GM12878 (cell line): ENCODE measurements around the gene TAS2R14. TPM values are rescaled to one million over a fixed set of nuclear protein-coding genes. Genes with fewer than 3 reads are reported as not detected.

Experiments
- ATAC-seq: fragments of 200-7000 bp; cut with Tn5 transposase; 3 replicates; pipeline ENCODE4 v1.9.1; 2020; ENCODE audit warnings: mild to moderate bottlenecking, moderate library complexity
- BruUV-seq: library from RNA; stranded (reverse); fragments of 400-500 nt; replicated peaks from 2 replicates; lab custom pipeline; 2021; lab: Mats Ljungman, UMichigan
- CTCF ChIA-PET: fragments of 300-600 bp; sonication (Branson Sonifier 250); formaldehyde crosslinking; extraction: SDS; loops from one replicate; lab custom pipeline; 2021; ENCODE audit warnings: inconsistent platforms; lab: Yijun Ruan, JAX
- POLR2A ChIA-PET: fragments of 350-600 bp; formaldehyde crosslinking; extraction: SDS; loops from one replicate; lab custom pipeline; 2021; ENCODE audit warnings: inconsistent platforms; lab: Charles Lee
- RAD21 ChIA-PET: fragments of 300-600 bp; sonication (Branson Sonifier 250); formaldehyde crosslinking; loops from one replicate; lab custom pipeline; 2023; ENCODE audit warnings: antibody characterized with exemption; ENCODE audit not compliant: unreplicated experiment; lab: Charles Lee
- SMC1A ChIA-PET: fragments of 300-600 bp; sonication (Branson Sonifier 250); formaldehyde crosslinking; loops from one replicate; lab custom pipeline; 2023; ENCODE audit not compliant: unreplicated experiment, uncharacterized antibody; lab: Charles Lee
- DNase-seq: peaks from one replicate; pipeline ENCODE4 v3.0.0-alpha.2; 2011; ENCODE audit warnings: low read depth, low spot score
- FAIRE-seq: peaks from 3 replicates; lab custom pipeline; 2011; peaks lifted over from hg19 to GRCh38; lab: Jason Lieb, UNC
- H2AFZ ChIP-seq: 2 replicates; pipeline ENCODE4 v1.6.0; 2011; ENCODE audit warnings: low read depth, low read length, control low read depth; ENCODE audit not compliant: control insufficient read depth
- H3K27ac ChIP-seq: 2 replicates; pipeline ENCODE4 v1.5.1; 2011; ENCODE audit warnings: control low read depth; ENCODE audit not compliant: control insufficient read depth, insufficient read depth
- H3K27me3 ChIP-seq, 2 experiments: replicated peaks in 1 of 2; 2 replicates each; pipeline versions ENCODE4 v1.6.0 to v1.6.1; 2011; ENCODE audit warnings: low read length in 1 of 2; ENCODE audit not compliant: control insufficient read depth in 2 of 2, insufficient read depth in 2 of 2
- H3K36me3 ChIP-seq, 2 experiments: 2 replicates each; pipeline ENCODE4 v1.5.1; 2011; ENCODE audit warnings: low read length in 1 of 2; ENCODE audit not compliant: control insufficient read depth in 2 of 2, insufficient read depth in 2 of 2
- H3K4me1 ChIP-seq: 2 replicates; pipeline ENCODE4 v1.6.1; 2011; ENCODE audit warnings: mild to moderate bottlenecking, low read length, moderate library complexity, mixed read lengths; ENCODE audit not compliant: control insufficient read depth, insufficient read depth
- H3K4me2 ChIP-seq: 2 replicates; pipeline ENCODE4 v1.6.0; 2011; ENCODE audit warnings: control low read depth; ENCODE audit not compliant: control insufficient read depth, insufficient read depth
- H3K4me3 ChIP-seq: fragments of 200-600 bp; sonication (generic); 2 replicates; pipeline ENCODE4 v1.5.1; 2016
- H3K79me2 ChIP-seq: 2 replicates; pipeline ENCODE4 v1.6.0; 2011; ENCODE audit warnings: low read length; ENCODE audit not compliant: control insufficient read depth, insufficient read depth
- H3K9ac ChIP-seq: 2 replicates; pipeline ENCODE4 v1.8.0; 2011; ENCODE audit warnings: low read length, control low read depth, mixed read lengths; ENCODE audit not compliant: control insufficient read depth, insufficient read depth
- H3K9me3 ChIP-seq: replicated peaks from 3 replicates; pipeline ENCODE4 v1.5.1; 2011; ENCODE audit warnings: mild to moderate bottlenecking, low read length; ENCODE audit not compliant: control insufficient read depth, insufficient read depth
- H4K20me1 ChIP-seq: 2 replicates; pipeline ENCODE4 v1.6.0; 2011; ENCODE audit not compliant: control insufficient read depth, insufficient read depth
- BHLHE40 ChIP-seq, 2 experiments: fragments of 450-650 bp in 1 of 2; IDR thresholded peaks; 2 replicates each; pipeline ENCODE4 v1.6.1; 2011 to 2017; ENCODE audit warnings: low read depth in 2 of 2, borderline replicate concordance in 1 of 2, improper control_type of control experiment in 1 of 2, low read length in 1 of 2, mild to moderate bottlenecking in 1 of 2
- CHD4 ChIP-seq: fragments of 200-600 bp; sonication (generic); IDR thresholded peaks from 2 replicates; pipeline ENCODE4 v1.6.1; 2016; ENCODE audit warnings: mild to moderate bottlenecking
- HCFC1 ChIP-seq: fragments of 150-350 bp; IDR thresholded peaks from 2 replicates; pipeline ENCODE4 v1.6.1; 2014; ENCODE audit warnings: low read length
- JUNB ChIP-seq: IDR thresholded peaks from 2 replicates; pipeline ENCODE4 v1.6.1; 2016; ENCODE audit warnings: antibody characterized with exemption, mild to moderate bottlenecking
- MTA2 ChIP-seq: fragments of 450-650 bp; IDR thresholded peaks from 2 replicates; pipeline ENCODE4 v1.6.1; 2016; ENCODE audit warnings: low read depth, mild to moderate bottlenecking, moderate library complexity
- RAD51 ChIP-seq: fragments of 450-650 bp; IDR thresholded peaks from 2 replicates; pipeline ENCODE4 v1.6.1; 2016; ENCODE audit warnings: moderate library complexity, mild to moderate bottlenecking, inconsistent platforms
- RFX5 ChIP-seq: IDR thresholded peaks from 2 replicates; pipeline ENCODE4 v1.6.1; 2011; ENCODE audit warnings: low read depth, low read length, improper control_type of control experiment
- SMC3 ChIP-seq: IDR thresholded peaks from 2 replicates; pipeline ENCODE4 v1.6.1; 2011; ENCODE audit warnings: low read length, improper control_type of control experiment, borderline replicate concordance
- STAT1 ChIP-seq: fragments of 450-650 bp; conservative IDR thresholded peaks from 2 replicates; pipeline ENCODE4 v1.6.1; 2014; ENCODE audit warnings: antibody characterized with exemption, mild to moderate bottlenecking
- WGBS: methylation state at CpG from one replicate; pipeline ENCODE4 v1.1.6; 2016; ENCODE audit warnings: low lambda C conversion rate; ENCODE audit not compliant: insufficient replicate concordance, insufficient coverage; ENCODE audit errors: missing lambda C conversion rate; 5-methylcytosine and 5-hydroxymethylcytosine counted together
- in situ Hi-C: fragments of 300-500 bp; cut with MboI; formaldehyde crosslinking; loops from 9 replicates; pipeline ENCODE4 v1.14.3; 2018; ENCODE audit warnings: mixed read lengths
- intact Hi-C: fragments of 100-400 bp; cut with micrococcal nuclease; formaldehyde crosslinking; loops from one replicate; pipeline ENCODE4 v1.14.2; 2022; ENCODE audit not compliant: unreplicated experiment
- polyA plus RNA-seq, 11 experiments: library from polyadenylated mRNA; depleted of rRNA in 4 of 11; unstranded in 6 of 11; stranded (reverse) in 5 of 11; fragments of >200 nt; fragmentation: Nextera tagmentation in 4 of 11; fragmentation: Illumina TruSeq in 1 of 11; extraction: Ambion mirVana in 4 of 11; extraction: Trizol in 1 of 11; gene quantifications; 1 replicate in 1 of 11; 2 replicates in 10 of 11; pipeline versions ENCODE4 v1.2.1 to v1.2.3, GENCODE V29; 2011 to 2016; ENCODE audit warnings: inconsistent platforms in 2 of 11, missing spikeins in 2 of 11, low read depth in 1 of 11
- total RNA-seq, 4 experiments: library from RNA; depleted of rRNA in 3 of 4; stranded (reverse); fragments of >200 nt in 3 of 4; fragmentation: Illumina TruSeq in 1 of 4; extraction: Trizol in 1 of 4; gene quantifications; 2 replicates each; pipeline versions ENCODE4 v1.2.1 to v1.2.3, GENCODE V29; 2013 to 2021
- TF ChIP-seq, protein P1 (sequence below): IDR thresholded peaks from 2 replicates; pipeline ENCODE4 v1.6.1; 2011; ENCODE audit warnings: low read depth, low read length, improper control_type of control experiment, borderline replicate concordance
- TF ChIP-seq, protein P2 (sequence below): IDR thresholded peaks from 2 replicates; pipeline ENCODE4 v1.6.1; 2012; ENCODE audit warnings: mild to moderate bottlenecking, low read depth, low read length
- TF ChIP-seq, protein P3 (sequence below): fragments of 450-650 bp; IDR thresholded peaks from 2 replicates; pipeline ENCODE4 v1.6.1; 2017; ENCODE audit warnings: low read depth, mild to moderate bottlenecking, moderate library complexity

Gene TAS2R14
- total and polyA plus RNA-seq, 10 of the 15 experiments (the other 5 are each of a cell fraction or from before 2014, with no cell fraction given), result 1.2 to 4.4 (median 2.2) TPM

GRCh38 chr12:10904686-10905085, 34.4 kb downstream of the TAS2R14 start:
- intact Hi-C loops (no loop called here), in situ Hi-C loops (no loop called here)
- H3K9me3 ChIP-seq, result peaks cover 3% of the 10 kb centered on the region; the same call in 2 of the 3 replicates
- ChIA-PET SMC1A (no interaction called here), RAD21 (no interaction called here), POLR2A (no interaction called here), CTCF (no interaction called here)
- TF ChIP-seq STAT1 (no peak), MTA2 (no peak), SMC3 (no peak)
- ATAC-seq (no peak), DNase-seq (no peak), FAIRE-seq (no peak)
- H3K4me1 ChIP-seq, result no peaks in the 10 kb centered on the region
- no TSS peak for BruUV-seq
- no peaks in the 10 kb centered on the region; a peak in 1 of 4 replicates for H3K36me3 ChIP-seq
- no peak overlapping the region for H3K4me3 ChIP-seq
- no peaks in the 10 kb centered on the region for H3K79me2 ChIP-seq
- WGBS, result 73% methylated on average over 4 of the region's 4 CpGs
- no peak overlapping the region for H3K4me2 ChIP-seq
- no peaks in the 10 kb centered on the region for H4K20me1 ChIP-seq
- no peak overlapping the region for H2AFZ ChIP-seq
- H3K27ac ChIP-seq, result no peak overlapping the region
- H3K9ac ChIP-seq, result no peak overlapping the region
- no peaks in the 10 kb centered on the region for H3K27me3 ChIP-seq

DNA sequence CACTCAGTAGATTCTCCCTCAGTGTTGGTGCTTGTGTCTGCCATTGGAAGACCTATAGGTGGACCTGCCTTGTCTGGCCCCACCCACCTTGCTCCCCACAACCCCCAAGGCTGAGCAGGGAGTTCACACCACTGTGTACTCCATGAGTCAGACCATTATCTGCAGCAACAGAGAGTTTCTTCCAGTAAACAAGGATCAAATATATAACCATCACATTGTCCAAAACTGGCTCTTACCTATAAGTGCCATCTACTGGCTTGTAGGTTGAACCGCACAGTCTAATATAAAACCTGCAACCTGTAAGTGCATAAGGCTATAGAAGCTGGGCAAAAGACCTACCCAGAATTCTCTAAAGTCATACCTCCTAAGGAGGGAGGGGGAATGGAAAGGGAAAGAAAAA, 37.6 kb downstream of the TAS2R14 start:
- intact Hi-C loops, result no loop called here
- Histone ChIP-seq H4K20me1 (no peaks in the 10 kb centered on the region), H3K4me1 (no peaks in the 10 kb centered on the region), H3K27me3 (no peaks in the 10 kb centered on the region), H3K27ac (no peak overlapping the region), H3K79me2 (no peaks in the 10 kb centered on the region), H3K9ac (no peak overlapping the region), H3K36me3 (no peaks in the 10 kb centered on the region; a peak in 1 of 4 replicates), H3K4me2 (no peak overlapping the region), H2AFZ (no peak overlapping the region), H3K9me3 (peaks cover 3% of the 10 kb centered on the region; the same call in 2 of the 3 replicates), H3K4me3 (no peak overlapping the region)
- ChIA-PET CTCF (interaction anchor here (1.3 kb wide), 1 partner anchor 13 kb away, joined by 4 read pairs; no protein-coding TSS in a partner anchor), SMC1A (interaction anchor here (0.5 kb wide), 1 partner anchor 155 kb away, joined by 4 read pairs; no protein-coding TSS in a partner anchor), RAD21 (no interaction called here), POLR2A (no interaction called here)
- BruUV-seq, result no TSS peak
- no peak for FAIRE-seq
- DNase-seq, result no peak
- WGBS, result 100% methylated on average over 1 of the region's 1 CpG
- ATAC-seq, result no peak
- in situ Hi-C loops, result no loop called here
- TF ChIP-seq, protein P1, sequence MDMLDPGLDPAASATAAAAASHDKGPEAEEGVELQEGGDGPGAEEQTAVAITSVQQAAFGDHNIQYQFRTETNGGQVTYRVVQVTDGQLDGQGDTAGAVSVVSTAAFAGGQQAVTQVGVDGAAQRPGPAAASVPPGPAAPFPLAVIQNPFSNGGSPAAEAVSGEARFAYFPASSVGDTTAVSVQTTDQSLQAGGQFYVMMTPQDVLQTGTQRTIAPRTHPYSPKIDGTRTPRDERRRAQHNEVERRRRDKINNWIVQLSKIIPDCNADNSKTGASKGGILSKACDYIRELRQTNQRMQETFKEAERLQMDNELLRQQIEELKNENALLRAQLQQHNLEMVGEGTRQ, result no peak
- TF ChIP-seq, protein P2, sequence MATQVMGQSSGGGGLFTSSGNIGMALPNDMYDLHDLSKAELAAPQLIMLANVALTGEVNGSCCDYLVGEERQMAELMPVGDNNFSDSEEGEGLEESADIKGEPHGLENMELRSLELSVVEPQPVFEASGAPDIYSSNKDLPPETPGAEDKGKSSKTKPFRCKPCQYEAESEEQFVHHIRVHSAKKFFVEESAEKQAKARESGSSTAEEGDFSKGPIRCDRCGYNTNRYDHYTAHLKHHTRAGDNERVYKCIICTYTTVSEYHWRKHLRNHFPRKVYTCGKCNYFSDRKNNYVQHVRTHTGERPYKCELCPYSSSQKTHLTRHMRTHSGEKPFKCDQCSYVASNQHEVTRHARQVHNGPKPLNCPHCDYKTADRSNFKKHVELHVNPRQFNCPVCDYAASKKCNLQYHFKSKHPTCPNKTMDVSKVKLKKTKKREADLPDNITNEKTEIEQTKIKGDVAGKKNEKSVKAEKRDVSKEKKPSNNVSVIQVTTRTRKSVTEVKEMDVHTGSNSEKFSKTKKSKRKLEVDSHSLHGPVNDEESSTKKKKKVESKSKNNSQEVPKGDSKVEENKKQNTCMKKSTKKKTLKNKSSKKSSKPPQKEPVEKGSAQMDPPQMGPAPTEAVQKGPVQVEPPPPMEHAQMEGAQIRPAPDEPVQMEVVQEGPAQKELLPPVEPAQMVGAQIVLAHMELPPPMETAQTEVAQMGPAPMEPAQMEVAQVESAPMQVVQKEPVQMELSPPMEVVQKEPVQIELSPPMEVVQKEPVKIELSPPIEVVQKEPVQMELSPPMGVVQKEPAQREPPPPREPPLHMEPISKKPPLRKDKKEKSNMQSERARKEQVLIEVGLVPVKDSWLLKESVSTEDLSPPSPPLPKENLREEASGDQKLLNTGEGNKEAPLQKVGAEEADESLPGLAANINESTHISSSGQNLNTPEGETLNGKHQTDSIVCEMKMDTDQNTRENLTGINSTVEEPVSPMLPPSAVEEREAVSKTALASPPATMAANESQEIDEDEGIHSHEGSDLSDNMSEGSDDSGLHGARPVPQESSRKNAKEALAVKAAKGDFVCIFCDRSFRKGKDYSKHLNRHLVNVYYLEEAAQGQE, result no peak
- TF ChIP-seq HCFC1 (no peak), CHD4 (no peak), RFX5 (no peak), JUNB (no peak), BHLHE40 (IDR thresholded peaks at IDR 0.05; ENCODE audit: borderline replicate concordance in 1 of 2, low read depth in 2 of 2, low read length in 1 of 2) (no peak), RAD51 (no peak)
- TF ChIP-seq, protein P3, sequence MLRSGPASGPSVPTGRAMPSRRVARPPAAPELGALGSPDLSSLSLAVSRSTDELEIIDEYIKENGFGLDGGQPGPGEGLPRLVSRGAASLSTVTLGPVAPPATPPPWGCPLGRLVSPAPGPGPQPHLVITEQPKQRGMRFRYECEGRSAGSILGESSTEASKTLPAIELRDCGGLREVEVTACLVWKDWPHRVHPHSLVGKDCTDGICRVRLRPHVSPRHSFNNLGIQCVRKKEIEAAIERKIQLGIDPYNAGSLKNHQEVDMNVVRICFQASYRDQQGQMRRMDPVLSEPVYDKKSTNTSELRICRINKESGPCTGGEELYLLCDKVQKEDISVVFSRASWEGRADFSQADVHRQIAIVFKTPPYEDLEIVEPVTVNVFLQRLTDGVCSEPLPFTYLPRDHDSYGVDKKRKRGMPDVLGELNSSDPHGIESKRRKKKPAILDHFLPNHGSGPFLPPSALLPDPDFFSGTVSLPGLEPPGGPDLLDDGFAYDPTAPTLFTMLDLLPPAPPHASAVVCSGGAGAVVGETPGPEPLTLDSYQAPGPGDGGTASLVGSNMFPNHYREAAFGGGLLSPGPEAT, result no peak
